H1 (cell line): ENCODE data around the gene BIN1. TPM values are rescaled to one million over a fixed set of nuclear protein-coding genes. Genes with fewer than 3 reads are reported as not detected.

Source experiments
- CHD2 ChIP-seq: IDR thresholded peaks from 2 replicates; pipeline ENCODE4 v1.6.1; 2012; ENCODE audit warnings: low read length, improper control_type of control experiment
- JUN ChIP-seq: IDR thresholded peaks from 2 replicates; pipeline ENCODE4 v1.6.1; 2011; ENCODE audit warnings: low read depth, mild to moderate bottlenecking, improper control_type of control experiment, low read length
- TEAD4 ChIP-seq: IDR thresholded peaks from 2 replicates; pipeline ENCODE4 v1.6.1; 2012; ENCODE audit warnings: low read depth, low read length, inconsistent platforms, mixed read lengths
- polyA plus RNA-seq, 7 experiments: library from polyadenylated mRNA; depleted of rRNA in 3 of 7; stranded (reverse) in 5 of 7; unstranded in 2 of 7; fragments of >200 nt in 5 of 7; fragments of 200-250 nt in 2 of 7; gene quantifications; 1 replicate in 5 of 7; 2 replicates in 1 of 7; 4 replicates in 1 of 7; pipeline versions ENCODE4 v1.2.1 to v1.2.3, GENCODE V29; 2011 to 2013; ENCODE audit warnings: missing spikeins in 2 of 7, mixed read lengths in 2 of 7
- total RNA-seq: library from RNA; stranded (reverse); fragmentation: NEBNext Ultra II Directional; extraction: Animal tissue kit (Norgen Biotek cat#: 25700); gene quantifications from 2 replicates; pipeline ENCODE4 v1.2.1, GENCODE V29; 2021

The BIN1 gene
- total and polyA plus RNA-seq, 2 of the 8 experiments (the other 6 are each of a cell fraction or from before 2014, with no cell fraction given): 23.6 to 35.6 TPM

GRCh38 chr2:127089478-127090235, 17.3 kb downstream of the BIN1 start (continued):
- TF ChIP-seq JUN (no peak), CHD2 (no peak), TEAD4 (no peak)
